Stimulated activated CD8-positive, alpha-beta memory T cell treated with anti-CD3 and anti-CD28 coated beads, Interleukin-15, amount 100 ng/mL, for 24 hours (primary cell): ENCODE data around the gene NAA50.

ENCODE experiments used
- DNase-seq: peaks from one replicate; pipeline ENCODE4 v3.0.0-alpha.2; 2020; ENCODE audit warnings: low read depth

NAA50 gene

DNA sequence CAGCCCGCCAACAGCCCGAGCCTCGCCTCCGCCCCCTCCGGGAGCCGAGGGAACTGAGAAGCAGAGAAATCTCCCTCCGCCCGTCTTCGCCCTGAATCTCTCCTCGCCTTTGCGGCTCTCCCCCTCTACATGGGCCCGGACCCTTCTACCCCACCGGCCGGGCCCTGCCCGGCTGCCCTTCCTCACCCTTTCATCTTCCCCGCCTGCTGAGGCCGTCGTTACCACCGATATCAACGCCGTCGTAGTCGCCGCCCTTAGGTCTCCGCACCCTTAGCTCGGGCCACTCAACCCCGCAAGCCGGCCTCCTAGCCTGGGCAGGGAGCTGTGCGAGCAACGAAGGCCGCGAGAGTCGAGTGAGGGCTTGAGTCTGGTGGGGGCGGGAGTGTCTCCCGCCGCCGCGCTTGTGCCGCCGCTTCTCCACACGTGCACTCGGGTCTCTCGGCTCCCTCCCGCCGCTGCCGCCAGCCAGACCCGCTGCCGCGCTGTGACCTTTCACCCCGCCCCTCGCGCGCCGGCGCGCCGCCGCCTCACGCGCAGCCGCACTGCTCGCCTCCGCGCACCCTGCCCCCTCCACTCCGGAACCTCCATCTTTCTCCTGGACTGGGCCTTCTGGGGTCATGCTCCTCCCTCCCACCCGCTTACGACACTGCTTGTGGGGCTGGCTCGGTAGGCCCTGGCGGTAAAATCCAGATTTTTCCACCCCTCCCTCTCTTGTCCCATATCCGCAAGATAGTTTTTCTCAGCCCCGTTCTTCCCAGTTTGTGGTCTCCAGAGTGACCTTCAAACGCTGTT is at the start of gene NAA50:
NAA50 (minus strand) TSS at position 494 of the 792 bp plus-strand sequence; CDS start at position 194, 300 bp downstream.
- DNase-seq = peak; percentile 86

- no peak for DNase-seq
Observed at GRCh38 chr3:113795693-113796092, 49.6 kb upstream of the NAA50 start.

- no peak for DNase-seq
Observed at GRCh38 chr3:113794526-113794925, 48.5 kb upstream of the NAA50 start.

- no peak for DNase-seq
Observed at GRCh38 chr3:113791381-113791780, 45.3 kb upstream of the NAA50 start.

DNA sequence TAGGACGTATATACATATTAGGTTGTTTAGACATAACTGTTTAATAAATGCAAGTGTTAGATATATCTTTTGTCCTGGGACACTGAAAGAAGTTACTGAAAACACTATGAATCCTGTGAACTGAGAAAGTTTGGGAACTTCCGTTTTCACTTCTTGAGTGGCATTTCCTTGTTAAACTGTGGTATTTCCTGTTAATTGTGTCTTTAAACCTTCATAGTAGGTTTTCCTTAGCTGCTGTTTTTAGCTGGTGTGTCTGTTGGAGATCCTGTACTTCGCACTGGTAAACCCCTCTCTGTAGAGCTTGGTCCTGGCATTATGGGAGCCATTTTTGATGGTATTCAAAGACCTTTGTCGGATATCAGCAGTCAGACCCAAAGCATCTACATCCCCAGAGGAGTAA is 37.9 kb upstream of the NAA50 start:
- DNase-seq = no peak

- DNase-seq = no peak
Observed at GRCh38 chr3:113783463-113783862, 37.4 kb upstream of the NAA50 start.

DNA sequence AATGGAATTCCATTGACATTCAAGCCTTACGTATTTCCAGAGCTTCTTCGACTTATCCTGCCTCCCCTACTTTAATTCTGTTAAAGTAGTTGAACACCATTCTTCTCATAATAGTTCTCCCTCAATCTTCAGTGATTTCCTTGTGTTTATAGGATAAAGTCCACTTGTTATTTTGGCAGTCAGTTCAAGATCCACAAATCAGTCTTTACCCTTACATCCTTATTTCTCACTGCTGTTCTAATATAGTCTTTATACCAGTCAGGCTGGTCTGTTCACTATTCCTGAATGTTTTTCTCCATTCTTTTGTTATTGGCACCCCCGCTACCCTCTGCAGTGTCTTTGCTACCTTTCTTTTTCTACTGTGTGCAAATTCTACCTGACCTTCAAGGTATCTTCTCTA is 30.5 kb upstream of the NAA50 start:
- DNase-seq = no peak

GRCh38 chr3:113775516-113775915 is 29.5 kb upstream of the NAA50 start:
- DNase-seq = no peak

- no peak for DNase-seq
Observed at GRCh38 chr3:113773381-113773780, 27.3 kb upstream of the NAA50 start.

- DNase-seq = no peak
Observed at GRCh38 chr3:113771993-113772392, 25.9 kb upstream of the NAA50 start.

GRCh38 chr3:113769551-113769950 is 23.5 kb upstream of the NAA50 start:
- DNase-seq = no peak

DNA sequence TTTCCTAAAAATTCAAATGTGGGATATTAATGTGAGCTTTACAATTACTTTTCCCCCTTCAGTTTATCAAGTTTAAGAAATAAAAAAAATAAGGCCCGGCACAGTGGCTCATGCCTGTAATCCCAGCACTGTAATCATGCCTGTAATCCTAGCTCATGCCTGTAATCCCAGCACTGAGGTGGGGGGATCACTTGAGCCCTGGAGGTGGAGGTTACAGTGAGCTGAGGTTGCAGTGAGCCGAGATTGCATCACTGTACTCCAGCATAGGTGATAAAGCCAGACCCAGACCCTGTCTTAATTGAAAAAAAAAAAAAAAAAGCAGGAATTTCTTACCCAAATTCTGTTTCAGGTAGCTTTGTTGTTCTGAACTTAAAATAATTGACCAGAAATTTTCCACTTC is 18.6 kb upstream of the NAA50 start:
- DNase-seq = no peak

- no peak for DNase-seq
Observed at GRCh38 chr3:113758389-113759024, 12.5 kb upstream of the NAA50 start.

DNA sequence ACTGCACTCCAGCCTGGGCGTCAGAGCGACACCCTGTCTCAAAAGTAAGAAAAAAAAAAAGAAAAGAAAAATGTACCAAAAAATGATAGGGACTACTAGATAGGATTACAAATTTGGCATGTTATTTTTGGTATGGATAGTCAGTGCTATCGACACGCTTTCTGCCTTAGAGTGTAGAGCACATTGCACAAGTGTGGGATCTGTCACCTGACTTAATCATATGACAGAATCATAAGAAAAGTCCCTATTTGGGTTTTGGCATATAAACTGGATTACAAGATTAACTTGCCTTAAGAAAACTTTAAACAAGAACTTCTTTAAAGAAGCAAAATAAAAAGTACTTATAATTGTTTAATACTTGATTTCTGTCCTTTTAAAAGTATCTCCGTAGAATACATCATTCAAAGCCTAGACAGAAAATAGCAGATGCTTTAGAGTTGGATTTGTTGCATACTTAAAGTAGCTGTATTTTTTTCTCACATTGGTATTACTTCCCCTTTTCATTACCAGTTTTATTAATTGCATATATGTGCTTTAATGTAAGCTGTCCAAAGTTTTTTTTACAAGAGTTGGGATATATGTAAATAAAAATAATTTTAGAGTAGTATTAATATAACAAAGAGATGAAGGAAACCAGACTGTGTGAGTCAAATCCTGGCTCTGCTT is 8.6 kb upstream of the NAA50 start:
- DNase-seq = no peak

DNA sequence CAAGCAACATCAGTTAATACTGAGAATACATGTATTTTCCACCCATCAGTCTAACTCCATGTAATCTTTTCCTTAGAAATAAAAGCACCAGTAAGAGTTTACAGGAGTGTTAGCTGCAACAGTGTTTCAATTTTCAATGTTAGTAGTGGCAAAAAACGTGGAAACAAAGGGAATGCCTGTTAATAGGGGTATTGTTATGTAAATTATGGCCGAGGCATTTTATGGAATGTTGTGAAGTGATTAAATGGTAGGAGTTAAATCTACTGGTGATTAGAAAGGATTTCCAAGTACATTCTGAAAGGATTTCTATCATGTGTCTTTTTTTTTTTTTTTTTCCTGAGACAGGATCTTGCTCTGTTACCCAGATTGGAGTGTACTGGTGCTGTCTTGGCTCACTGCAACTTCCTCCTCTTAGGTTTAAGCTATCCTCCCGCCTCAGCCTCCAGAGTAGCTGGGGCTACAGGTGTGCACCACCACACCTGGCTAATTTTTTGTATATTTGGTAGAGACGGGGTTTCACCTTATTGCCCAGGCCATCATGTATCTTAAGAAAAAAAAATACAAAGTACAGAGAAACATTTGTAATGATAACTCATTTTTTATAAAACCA is 7.4 kb upstream of the NAA50 start:
- DNase-seq = no peak

DNA sequence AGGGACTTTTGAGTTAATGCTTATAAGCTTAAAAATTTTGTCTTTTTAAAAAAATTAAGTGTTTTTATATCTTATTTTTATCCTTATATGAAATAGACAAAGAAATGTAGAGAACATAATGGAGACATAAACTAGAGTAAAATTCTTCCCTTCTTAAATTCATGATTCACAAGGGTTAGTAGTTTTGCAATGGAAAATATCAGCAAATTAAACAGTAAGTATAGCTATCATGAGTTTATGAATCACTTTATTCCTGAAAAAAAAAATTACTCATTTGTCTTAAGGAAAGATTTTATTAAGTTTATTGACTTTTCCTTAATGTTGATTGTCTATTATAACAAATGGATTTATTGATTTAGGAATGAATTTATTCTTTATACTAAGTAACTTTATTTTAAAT is 5.1 kb upstream of the NAA50 start:
- DNase-seq = no peak

GRCh38 chr3:113747283-113748046 is 1.4 kb upstream of the NAA50 start:
- peak; percentile 10 for DNase-seq

GRCh38 chr3:113746548-113747282 is 666 bp upstream of the NAA50 start, which contains the start of gene ATP6V1A:
TSS of gene ATP6V1A (plus strand) at chr3:113747035. CDS start at chr3:113778754, 31,719 bp downstream.
- peak; percentile 50 for DNase-seq

- peak; percentile 37 for DNase-seq
Observed at GRCh38 chr3:113744941-113745755, 901 bp downstream of the NAA50 start.

GRCh38 chr3:113743006-113743630 is 2.9 kb downstream of the NAA50 start:
- DNase-seq = no peak
